Panc1 (cell line): ENCODE data around the gene FBXL2. TPM values are rescaled to one million over a fixed set of nuclear protein-coding genes. Genes with fewer than 3 reads are reported as not detected.
"Not testable (repeated sequence)": the region's sequence is repeated elsewhere in the genome, so short reads cannot be mapped to it uniquely, and the experiment has no call there.

Experiments used
- ATAC-seq: fragments of 200-7000 bp; cut with Tn5 transposase; 2 replicates; pipeline ENCODE4 v1.9.1; 2020; ENCODE audit warnings: mild to moderate bottlenecking, moderate library complexity
- BruUV-seq: library from RNA; stranded (reverse); fragments of 400-500 nt; replicated peaks from 2 replicates; lab custom pipeline; 2021; lab: Mats Ljungman, UMichigan
- CTCF ChIA-PET: fragments of 300-600 bp; sonication (Branson Sonifier 250); formaldehyde crosslinking; loops from one replicate; lab custom pipeline; 2022; ENCODE audit warnings: antibody characterized with exemption; lab: Charles Lee
- POLR2A ChIA-PET: fragments of 300-600 bp; sonication (Branson Sonifier 250); formaldehyde crosslinking; loops from one replicate; lab custom pipeline; 2022; ENCODE audit warnings: antibody characterized with exemption; lab: Charles Lee
- DNase-seq: peaks from one replicate; pipeline ENCODE4 v3.0.0-alpha.2; 2010; ENCODE audit warnings: low read depth, low spot score
- H3K27ac ChIP-seq: 2 replicates; pipeline ENCODE4 v1.5.1; 2011; ENCODE audit warnings: mild to moderate bottlenecking, low read length, inconsistent platforms
- H3K27me3 ChIP-seq: fragments of 200-500 bp; sonication (Bioruptor generic); 2 replicates; pipeline ENCODE4 v1.6.0; 2014; ENCODE audit warnings: low read length, inconsistent platforms; ENCODE audit not compliant: control insufficient read depth, insufficient read depth
- H3K36me3 ChIP-seq: fragments of 200-500 bp; sonication (Bioruptor generic); 2 replicates; pipeline ENCODE4 v1.5.1; 2014; ENCODE audit warnings: inconsistent platforms, mild to moderate bottlenecking, low read length, moderate library complexity; ENCODE audit not compliant: control insufficient read depth, insufficient read depth
- H3K4me1 ChIP-seq: 2 replicates; pipeline ENCODE4 v1.5.1; 2011; ENCODE audit warnings: inconsistent platforms, mild to moderate bottlenecking, low read length, moderate library complexity; ENCODE audit not compliant: control insufficient read depth, insufficient read depth
- H3K4me3 ChIP-seq, 2 experiments: 2 replicates each; pipeline ENCODE4 v1.5.1; 2011 to 2012; ENCODE audit warnings: low read depth in 2 of 2, low read length in 2 of 2, mild to moderate bottlenecking in 2 of 2, inconsistent platforms in 1 of 2, moderate library complexity in 1 of 2
- H3K9me3 ChIP-seq: fragments of 200-500 bp; sonication (Bioruptor generic); 2 replicates; pipeline ENCODE4 v1.5.1; 2014; ENCODE audit warnings: low read depth, mild to moderate bottlenecking, inconsistent platforms, low read length, moderate library complexity; ENCODE audit not compliant: control insufficient read depth, insufficient read depth
- CTCF ChIP-seq: fragments of 450-650 bp; IDR thresholded peaks from 2 replicates; pipeline ENCODE4 v1.5.1; 2017; ENCODE audit warnings: mild to moderate bottlenecking
- POLR2AphosphoS5 ChIP-seq: IDR thresholded peaks from 2 replicates; pipeline ENCODE4 v1.6.1; 2012; ENCODE audit warnings: mild to moderate bottlenecking, low read depth, low read length, moderate library complexity
- REST ChIP-seq, 2 experiments: IDR thresholded peaks; 2 replicates each; pipeline ENCODE4 v1.6.1; 2011 to 2012; ENCODE audit warnings: low read depth in 2 of 2, control low read depth in 1 of 2, low read length in 1 of 2, mild to moderate bottlenecking in 1 of 2, moderate library complexity in 1 of 2; ENCODE audit not compliant: insufficient read depth in 1 of 2
- SIN3A ChIP-seq: IDR thresholded peaks from 2 replicates; pipeline ENCODE4 v1.6.1; 2012; ENCODE audit warnings: low read depth, mild to moderate bottlenecking, low read length, moderate library complexity, borderline replicate concordance; ENCODE audit not compliant: insufficient read depth
- TCF7L2 ChIP-seq: IDR thresholded peaks from 2 replicates; pipeline ENCODE4 v1.6.1; 2011; ENCODE audit warnings: mild to moderate bottlenecking, low read depth, low read length, inconsistent platforms
- in situ Hi-C: cut with HindIII; loops from 2 replicates; pipeline ENCODE4 v1.10.0; 2016; ENCODE audit warnings: low sequenced_read_pairs, low pct_unique_long_range_greater_than_20kb
- intact Hi-C: fragments of 100-400 bp; cut with micrococcal nuclease; formaldehyde crosslinking; loops from one replicate; pipeline ENCODE4 v1.10.0; 2022; ENCODE audit not compliant: unreplicated experiment
- total RNA-seq: library from RNA; stranded (reverse); gene quantifications from one replicate; pipeline ENCODE4 v1.2.1, GENCODE V29; 2021; ENCODE audit not compliant: unreplicated experiment

The FBXL2 gene
- total RNA-seq, 1 experiment from 2014 or later: 12.3 TPM

- Histone ChIP-seq H3K4me1 (peaks cover 14% of the 10 kb centered on the region), H3K27ac (no peak overlapping the region), H3K4me3 (no peak overlapping the region), H3K36me3 (no peaks in the 10 kb centered on the region), H3K9me3 (no peaks in the 10 kb centered on the region), H3K27me3 (no peaks in the 10 kb centered on the region)
- intact Hi-C loops: no loop called here
- ChIA-PET CTCF (no interaction called here), POLR2A (no interaction called here)
- DNase-seq (no peak), ATAC-seq (no peak)
- TF ChIP-seq TCF7L2 (no peak), CTCF (no peak), POLR2AphosphoS5 (no peak), REST (IDR thresholded peaks at IDR 0.05; ENCODE audit: insufficient read depth in 1 of 2, low read depth in 2 of 2, low read length in 1 of 2) (no peak), SIN3A (no peak)
- in situ Hi-C loops: no loop called here
- no TSS peak for BruUV-seq
Measured at GRCh38 chr3:33426630-33427317, 149.5 kb downstream of the FBXL2 start.

- intact Hi-C loops (no loop called here), in situ Hi-C loops (no loop called here)
- CTCF ChIA-PET: no interaction called here
- no peak for TF ChIP-seq SIN3A
- no TSS peak for BruUV-seq
- POLR2A ChIA-PET: no interaction called here
- H3K4me3 ChIP-seq: no peak overlapping the region
- no peak overlapping the region for H3K27ac ChIP-seq
- H3K9me3 ChIP-seq: no peaks in the 10 kb centered on the region
- no peaks in the 10 kb centered on the region for H3K36me3 ChIP-seq
- no peak for ATAC-seq
- H3K4me1 ChIP-seq: peaks cover 14% of the 10 kb centered on the region
- no peak for DNase-seq
- H3K27me3 ChIP-seq: no peaks in the 10 kb centered on the region
Measured at GRCh38 chr3:33428734-33429133, 151.5 kb downstream of the FBXL2 start.

GRCh38 chr3:33429306-33429705 is 152.1 kb downstream of the FBXL2 start:
- H3K27me3 ChIP-seq, intact Hi-C loops, H3K9me3 ChIP-seq, H3K27ac ChIP-seq, in situ Hi-C loops, POLR2A ChIA-PET, DNase-seq, H3K36me3 ChIP-seq, ATAC-seq, BruUV-seq, H3K4me3 ChIP-seq: not testable (repeated sequence)
- peaks cover 14% of the 10 kb centered on the region for H3K4me1 ChIP-seq
- CTCF ChIA-PET: interaction anchor here (0.6 kb wide), 1 partner anchor 339 kb away, joined by 3 read pairs; no protein-coding TSS in a partner anchor
